Sigmoid colon (tissue), 7 donors: ENCODE data around the gene MAP2K1. TPM values are rescaled to one million over a fixed set of nuclear protein-coding genes. Genes with fewer than 3 reads are reported as not detected.

Source experiments
- DNase-seq: peaks from one replicate; pipeline ENCODE4 v3.0.0-alpha.2; 2019
- H3K27ac ChIP-seq, 4 donors: fragments of 200-600 bp; sonication (generic); one replicate each; pipeline ENCODE4 v1.5.1; 2016 to 2019; ENCODE audit warnings: mild to moderate bottlenecking in 1 of 4
- H3K27me3 ChIP-seq, 3 donors: fragments of 200-600 bp; sonication (generic); one replicate each; pipeline ENCODE4 v1.5.1; 2019; ENCODE audit warnings: mild to moderate bottlenecking in 1 of 3
- H3K36me3 ChIP-seq, 4 donors: fragments of 200-600 bp; sonication (generic); one replicate each; pipeline ENCODE4 v1.5.1; 2016 to 2019
- H3K4me1 ChIP-seq, 4 donors: fragments of 200-600 bp; sonication (generic); one replicate each; pipeline ENCODE4 v1.5.1; 2017 to 2019
- H3K4me3 ChIP-seq, 4 donors: fragments of 200-600 bp; sonication (generic); one replicate each; pipeline ENCODE4 v1.5.1; 2017 to 2019; ENCODE audit warnings: mild to moderate bottlenecking in 2 of 4, moderate library complexity in 1 of 4
- H3K9me3 ChIP-seq, 4 donors: fragments of 200-600 bp in 3 of 4; sonication (generic) in 3 of 4; one replicate each; pipeline versions ENCODE4 v1.5.1 to v1.6.1; 2013 to 2019
- EP300 ChIP-seq, 4 donors: sonication (generic); formaldehyde crosslinking; IDR thresholded peaks; one replicate each; pipeline ENCODE4 v1.6.1; 2017; ENCODE audit warnings: antibody characterized with exemption in 4 of 4
- POLR2A ChIP-seq, 2 donors: fragments of 450-650 bp; IDR thresholded peaks; one replicate each; pipeline ENCODE4 v1.6.1; 2016; ENCODE audit warnings: antibody characterized with exemption in 2 of 2, mild to moderate bottlenecking in 2 of 2, moderate library complexity in 2 of 2
- POLR2AphosphoS5 ChIP-seq, 4 donors: sonication (generic); formaldehyde crosslinking; IDR thresholded peaks; one replicate each; pipeline ENCODE4 v1.6.1; 2017; ENCODE audit warnings: antibody characterized with exemption in 4 of 4
- WGBS, 2 donors: extraction: QIAGEN DNeasy Blood & Tissue Kit; methylation state at CpG; one replicate each; pipeline ENCODE4 v1.1.7; 2013; 5-methylcytosine and 5-hydroxymethylcytosine counted together
- intact Hi-C: fragments of 100-400 bp; cut with DNase I; formaldehyde crosslinking; loops from one replicate; pipeline ENCODE4 v1.15.1; 2023
- polyA plus RNA-seq, 3 donors: library from polyadenylated mRNA; stranded (reverse); fragments of 200-250 nt; gene quantifications; one replicate each; pipeline ENCODE4 v1.2.3, GENCODE V29; 2013
- total RNA-seq, 4 donors: library from RNA; depleted of rRNA; stranded (reverse); fragments of >200 nt; gene quantifications; one replicate each; pipeline ENCODE4 v1.1.0, GENCODE V29; 2016
- TF ChIP-seq, protein P1 (sequence below), 4 experiments: fragments of 450-650 bp in 3 of 4; fragments of 200-600 bp in 1 of 4; IDR thresholded peaks; one replicate each; pipeline ENCODE4 v1.5.1; 2016 to 2019; ENCODE audit warnings: antibody characterized with exemption in 4 of 4, mild to moderate bottlenecking in 3 of 4, moderate library complexity in 2 of 4
- donor health status: healthy with polysubstance abuse.
- donor health status: Bipolar disorder and iron deficiency.
- donor health status: healthy.

Gene MAP2K1
- total and polyA plus RNA-seq, 7 donors, result 19.8 to 38.8 (median 28.8) TPM

DNA sequence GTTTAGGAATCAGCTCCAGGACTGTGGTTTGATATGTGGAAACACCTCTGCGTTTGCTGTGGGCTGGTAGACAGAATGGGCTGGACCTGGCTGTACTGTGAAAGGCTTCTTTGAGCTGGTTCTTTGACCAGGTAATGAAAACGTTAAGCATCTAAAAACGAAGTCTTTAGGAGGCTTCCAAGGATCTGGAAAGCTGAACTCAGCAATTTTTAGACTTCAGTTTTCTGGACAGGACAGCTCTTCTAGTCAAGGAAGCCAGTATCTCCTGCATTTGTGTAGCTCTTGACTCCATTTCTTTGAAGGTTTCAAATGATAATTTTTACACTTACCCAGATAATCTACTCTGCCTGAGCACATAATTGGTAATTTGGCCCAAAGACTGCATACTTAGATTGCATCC is 25.5 kb downstream of the MAP2K1 start:
- 76 to 86% methylated on average over 3 of the region's 3 CpGs for WGBS, 2 donors
- intact Hi-C loops, result no loop called here
- DNase-seq, result no peak
- no peak overlapping the region for H3K4me3 ChIP-seq
- H3K27me3 ChIP-seq, result no peaks in the 10 kb centered on the region
- TF ChIP-seq POLR2AphosphoS5 (IDR thresholded peaks at IDR 0.05) (no peak), EP300 (IDR thresholded peaks at IDR 0.05) (no peak), POLR2A (IDR thresholded peaks at IDR 0.05) (no peak)
- TF ChIP-seq, protein P1, sequence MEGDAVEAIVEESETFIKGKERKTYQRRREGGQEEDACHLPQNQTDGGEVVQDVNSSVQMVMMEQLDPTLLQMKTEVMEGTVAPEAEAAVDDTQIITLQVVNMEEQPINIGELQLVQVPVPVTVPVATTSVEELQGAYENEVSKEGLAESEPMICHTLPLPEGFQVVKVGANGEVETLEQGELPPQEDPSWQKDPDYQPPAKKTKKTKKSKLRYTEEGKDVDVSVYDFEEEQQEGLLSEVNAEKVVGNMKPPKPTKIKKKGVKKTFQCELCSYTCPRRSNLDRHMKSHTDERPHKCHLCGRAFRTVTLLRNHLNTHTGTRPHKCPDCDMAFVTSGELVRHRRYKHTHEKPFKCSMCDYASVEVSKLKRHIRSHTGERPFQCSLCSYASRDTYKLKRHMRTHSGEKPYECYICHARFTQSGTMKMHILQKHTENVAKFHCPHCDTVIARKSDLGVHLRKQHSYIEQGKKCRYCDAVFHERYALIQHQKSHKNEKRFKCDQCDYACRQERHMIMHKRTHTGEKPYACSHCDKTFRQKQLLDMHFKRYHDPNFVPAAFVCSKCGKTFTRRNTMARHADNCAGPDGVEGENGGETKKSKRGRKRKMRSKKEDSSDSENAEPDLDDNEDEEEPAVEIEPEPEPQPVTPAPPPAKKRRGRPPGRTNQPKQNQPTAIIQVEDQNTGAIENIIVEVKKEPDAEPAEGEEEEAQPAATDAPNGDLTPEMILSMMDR (IDR thresholded peaks at IDR 0.05), result no peak
- no peak overlapping the region for H3K27ac ChIP-seq
- H3K4me1 ChIP-seq, result peaks cover 0 to 30% (median 2%) of the 10 kb centered on the region in 4 donors
- no peaks in the 10 kb centered on the region for H3K36me3 ChIP-seq
- H3K9me3 ChIP-seq, result no peaks in the 10 kb centered on the region

DNA sequence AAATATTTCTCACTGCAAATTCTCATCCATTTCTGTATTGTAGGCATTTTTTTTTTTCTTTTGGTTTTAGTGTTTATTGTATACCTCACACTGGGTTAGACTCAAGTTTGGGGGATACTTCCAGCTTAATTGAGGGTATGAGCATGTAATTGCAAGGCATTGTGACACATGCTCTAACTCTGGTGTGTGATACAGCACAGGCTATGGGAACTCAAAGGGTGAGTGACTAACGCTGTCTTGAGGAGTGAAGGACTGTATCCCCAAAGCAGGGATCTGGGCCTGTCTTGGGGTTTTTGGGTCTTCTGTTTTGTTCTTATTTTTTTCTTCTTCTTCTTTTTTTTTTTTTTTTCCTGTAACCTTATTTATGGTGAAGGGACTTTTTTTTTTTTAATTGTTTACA is 26.9 kb downstream of the MAP2K1 start:
- TF ChIP-seq POLR2A (IDR thresholded peaks at IDR 0.05) (no peak), POLR2AphosphoS5 (IDR thresholded peaks at IDR 0.05) (no peak), EP300 (IDR thresholded peaks at IDR 0.05) (no peak)
- TF ChIP-seq, protein P1 (IDR thresholded peaks at IDR 0.05), result no peak
- Histone ChIP-seq H3K27ac (no peak overlapping the region), H3K4me3 (no peak overlapping the region), H3K4me1 (peaks cover 0 to 30% (median 6%) of the 10 kb centered on the region in 4 donors), H3K27me3 (no peaks in the 10 kb centered on the region), H3K9me3 (no peaks in the 10 kb centered on the region), H3K36me3 (no peaks in the 10 kb centered on the region)
- no peak for DNase-seq
- intact Hi-C loops, result no loop called here
- 95 to 96% methylated on average over 1 of the region's 1 CpG for WGBS, 2 donors

DNA sequence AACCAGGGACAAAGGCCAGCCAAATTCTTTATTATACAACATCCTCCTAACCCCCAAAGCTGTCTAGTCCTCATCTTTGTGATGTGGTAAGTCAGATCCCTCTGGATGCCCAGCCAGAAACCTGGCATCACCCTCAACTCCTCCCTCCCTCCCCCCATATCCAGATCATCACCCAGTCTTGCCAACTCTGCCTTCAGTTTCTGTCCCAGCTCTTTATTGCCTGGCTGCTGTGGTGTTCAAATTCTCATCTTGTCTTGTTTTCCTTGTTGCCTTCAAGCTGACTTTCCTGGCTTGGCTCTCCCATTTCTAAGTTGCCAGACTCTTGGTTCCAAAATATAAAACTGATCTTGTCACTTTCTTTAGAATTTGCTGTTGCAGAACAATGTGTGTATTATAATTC is 28.6 kb downstream of the MAP2K1 start:
- no peak for TF ChIP-seq EP300 (IDR thresholded peaks at IDR 0.05)
- TF ChIP-seq, protein P1 (IDR thresholded peaks at IDR 0.05), result no peak
- no peak for TF ChIP-seq POLR2AphosphoS5 (IDR thresholded peaks at IDR 0.05)
- TF ChIP-seq POLR2A (IDR thresholded peaks at IDR 0.05), result no peak
- H3K9me3 ChIP-seq, result no peaks in the 10 kb centered on the region
- no peaks in the 10 kb centered on the region for H3K36me3 ChIP-seq
- H3K4me1 ChIP-seq, result peaks cover 0 to 22% (median 6%) of the 10 kb centered on the region in 4 donors
- intact Hi-C loops, result no loop called here
- H3K27me3 ChIP-seq, result no peaks in the 10 kb centered on the region
- no peak overlapping the region for H3K27ac ChIP-seq
- no peak overlapping the region for H3K4me3 ChIP-seq
- no peak for DNase-seq

- Histone ChIP-seq H3K4me3 (peak overlapping the region in 2 of 4 donors; percentile 12 to 18), H3K27me3 (no peaks in the 10 kb centered on the region), H3K27ac (no peak overlapping the region), H3K9me3 (no peaks in the 10 kb centered on the region), H3K36me3 (no peaks in the 10 kb centered on the region), H3K4me1 (peaks cover 0 to 19% (median 6%) of the 10 kb centered on the region in 4 donors)
- intact Hi-C loops, result no loop called here
- no peak for TF ChIP-seq POLR2AphosphoS5 (IDR thresholded peaks at IDR 0.05)
- TF ChIP-seq, protein P1 (IDR thresholded peaks at IDR 0.05), result no peak
- no peak for TF ChIP-seq EP300 (IDR thresholded peaks at IDR 0.05)
- DNase-seq, result no peak
- WGBS, 2 donors, result 71 to 74% methylated on average over 5 of the region's 5 CpGs
Measured at GRCh38 chr15:66417736-66418135, 31.0 kb downstream of the MAP2K1 start.

DNA sequence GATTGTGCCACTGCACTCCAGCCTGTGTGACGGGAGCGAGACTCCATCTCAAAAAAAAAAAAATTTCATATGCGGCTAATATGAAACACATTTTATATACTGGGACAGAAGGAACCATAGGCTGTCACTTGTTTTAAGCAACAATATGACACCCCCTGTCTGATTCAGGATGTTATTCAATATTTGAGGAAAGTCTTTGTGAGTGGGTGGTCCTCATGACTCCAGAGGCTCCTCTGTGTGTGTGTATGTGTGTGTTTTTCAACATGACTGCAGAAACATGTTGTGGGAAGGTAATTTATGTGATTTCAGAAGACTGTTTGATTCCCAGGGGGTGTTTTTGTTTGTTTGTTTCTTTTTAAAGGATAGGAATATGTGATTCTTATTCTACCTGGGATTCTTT is 32.8 kb downstream of the MAP2K1 start:
- H3K36me3 ChIP-seq, result no peaks in the 10 kb centered on the region
- H3K9me3 ChIP-seq, result no peaks in the 10 kb centered on the region
- intact Hi-C loops, result no loop called here
- no peaks in the 10 kb centered on the region for H3K27me3 ChIP-seq
- no peak overlapping the region for H3K4me3 ChIP-seq
- DNase-seq, result no peak
- 95 to 99% methylated on average over 3 of the region's 3 CpGs for WGBS, 2 donors
- TF ChIP-seq POLR2A (IDR thresholded peaks at IDR 0.05) (no peak), POLR2AphosphoS5 (IDR thresholded peaks at IDR 0.05) (no peak), EP300 (IDR thresholded peaks at IDR 0.05) (no peak)
- TF ChIP-seq, protein P1 (IDR thresholded peaks at IDR 0.05), result no peak
- H3K27ac ChIP-seq, result no peak overlapping the region
- peaks cover 0 to 19% (median 6%) of the 10 kb centered on the region in 4 donors for H3K4me1 ChIP-seq
